Natural killer cell treated with Interleukin-12 subunit alpha and Interleukin-12 subunit beta and Interleukin-15 and Interleukin-18, amount 100 ng/mL, for 72 hours (primary cell): Measurements from ENCODE around the gene AP4E1. TPM values are rescaled to one million over a fixed set of nuclear protein-coding genes. Genes with fewer than 3 reads are reported as not detected.

Experiments
- total RNA-seq, 2 donors: library from RNA; stranded (reverse); gene quantifications; one replicate each; pipeline ENCODE4 v1.2.3, GENCODE V29; 2022

Gene AP4E1
- total RNA-seq, 2 donors from 2014 or later = 13.7 to 16.1 TPM

Other genes with a start within 250 kb of the AP4E1 start
- 10 to 100 TPM; 31.7 to 64.0 TPM for gene TRPM7, start 221.9 kb upstream of the AP4E1 start, total RNA-seq
- 100 to 1,000 TPM; 121 to 201 TPM for gene SPPL2A, start 143.0 kb upstream of the AP4E1 start, total RNA-seq
- not detected for gene TNFAIP8L3, start 186.2 kb downstream of the AP4E1 start, total RNA-seq